ENCODE results near the gene SLC41A3. TPM values are rescaled to one million over a fixed set of nuclear protein-coding genes. Genes with fewer than 3 reads are reported as not detected.

SLC41A3 gene
- total and polyA plus RNA-seq, 4 donors = 63.6 to 99.3 (median 85.3) TPM

GRCh38 chr3:126018545-126018944 is 65.4 kb downstream of the SLC41A3 start:
- H3K36me3 ChIP-seq (ENCODE audit: control insufficient read depth, insufficient read depth, low read length) = peaks cover 59% of the 10 kb centered on the region
- H3K27ac ChIP-seq (ENCODE audit: low read depth, low read length) = no peak overlapping the region
- no peaks in the 10 kb centered on the region for H3K9me3 ChIP-seq (ENCODE audit: control insufficient read depth, insufficient read depth, low read length)
- H3K27me3 ChIP-seq (ENCODE audit: control insufficient read depth, insufficient read depth, low read length) = no peaks in the 10 kb centered on the region
- no peak for DNase-seq (ENCODE audit: low read depth in 4 of 6, low spot score in 6 of 6)
- peaks cover 4% of the 10 kb centered on the region for H3K4me1 ChIP-seq (ENCODE audit: control insufficient read depth, insufficient read depth, low read length)
- H3K4me3 ChIP-seq (ENCODE audit: low read depth, low read length) = no peak overlapping the region
- WGBS (ENCODE audit: insufficient coverage) = 50% methylated on average over 1 of the region's 1 CpG

GRCh38 chr3:126017362-126017761 is 66.6 kb downstream of the SLC41A3 start:
- no peak overlapping the region for H3K4me3 ChIP-seq (ENCODE audit: low read depth, low read length)
- peaks cover 4% of the 10 kb centered on the region for H3K4me1 ChIP-seq (ENCODE audit: control insufficient read depth, insufficient read depth, low read length)
- DNase-seq (ENCODE audit: low read depth in 4 of 6, low spot score in 6 of 6) = no peak
- H3K36me3 ChIP-seq (ENCODE audit: control insufficient read depth, insufficient read depth, low read length) = peaks cover 59% of the 10 kb centered on the region
- no peaks in the 10 kb centered on the region for H3K9me3 ChIP-seq (ENCODE audit: control insufficient read depth, insufficient read depth, low read length)
- no peak overlapping the region for H3K27ac ChIP-seq (ENCODE audit: low read depth, low read length)
- 91% methylated on average over 9 of the region's 9 CpGs for WGBS (ENCODE audit: insufficient coverage)
- no peaks in the 10 kb centered on the region for H3K27me3 ChIP-seq (ENCODE audit: control insufficient read depth, insufficient read depth, low read length)

DNA sequence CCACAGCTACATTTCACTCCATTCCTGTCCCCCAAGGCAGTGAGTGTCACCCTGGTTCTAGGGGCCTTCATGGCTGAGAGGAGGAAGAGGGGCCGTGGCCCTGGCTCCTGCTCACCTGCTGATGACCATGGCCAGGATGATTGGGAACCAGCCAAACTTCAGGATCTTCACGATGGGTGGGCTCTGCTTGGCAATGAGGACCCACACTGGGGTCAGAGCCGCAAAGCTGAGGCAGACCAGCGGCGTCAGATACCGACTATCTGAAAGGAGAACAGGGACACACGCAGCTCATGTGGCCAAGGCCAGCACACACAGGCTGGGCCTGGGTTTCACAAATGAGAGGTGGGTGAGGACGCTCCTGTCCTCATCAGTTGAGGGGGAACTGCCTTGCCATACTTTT is 67.3 kb downstream of the SLC41A3 start:
- Histone ChIP-seq H3K27ac (ENCODE audit: low read depth, low read length) (no peak overlapping the region), H3K4me3 (ENCODE audit: low read depth, low read length) (no peak overlapping the region), H3K4me1 (ENCODE audit: control insufficient read depth, insufficient read depth, low read length) (peaks cover 4% of the 10 kb centered on the region), H3K9me3 (ENCODE audit: control insufficient read depth, insufficient read depth, low read length) (no peaks in the 10 kb centered on the region), H3K27me3 (ENCODE audit: control insufficient read depth, insufficient read depth, low read length) (no peaks in the 10 kb centered on the region), H3K36me3 (ENCODE audit: control insufficient read depth, insufficient read depth, low read length) (peaks cover 63% of the 10 kb centered on the region)
- WGBS (ENCODE audit: insufficient coverage) = 94% methylated on average over 8 of the region's 8 CpGs
- no peak for DNase-seq (ENCODE audit: low read depth in 4 of 6, low spot score in 6 of 6)

DNA sequence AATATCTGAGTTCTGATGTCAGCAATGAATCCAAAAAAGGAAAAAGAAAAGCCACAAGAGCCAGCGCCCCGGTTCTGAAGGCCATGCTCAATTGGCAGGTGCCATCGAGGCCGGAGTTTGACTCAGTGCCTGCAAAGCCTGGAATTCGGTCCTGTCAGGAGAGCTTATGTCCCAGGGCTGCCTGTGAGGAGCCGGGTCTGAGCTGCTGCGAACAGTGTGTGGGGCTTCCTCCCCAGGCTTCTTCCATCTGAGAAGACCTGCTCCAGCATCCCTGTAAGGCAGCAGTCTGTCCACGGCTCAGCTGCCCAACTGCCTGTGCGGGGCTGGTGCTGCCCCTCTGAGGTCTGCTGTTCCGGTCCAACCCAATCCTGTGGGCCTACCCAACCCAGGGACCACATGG is 68.8 kb downstream of the SLC41A3 start:
- H3K9me3 ChIP-seq (ENCODE audit: control insufficient read depth, insufficient read depth, low read length) = no peaks in the 10 kb centered on the region
- 89% methylated on average over 10 of the region's 10 CpGs for WGBS (ENCODE audit: insufficient coverage)

GRCh38 chr3:126014252-126014651 is 69.7 kb downstream of the SLC41A3 start:
- DNase-seq (ENCODE audit: low read depth in 4 of 6, low spot score in 6 of 6) = no peak
- H3K27me3 ChIP-seq (ENCODE audit: control insufficient read depth, insufficient read depth, low read length) = no peaks in the 10 kb centered on the region
- no peak overlapping the region for H3K27ac ChIP-seq (ENCODE audit: low read depth, low read length)
- H3K36me3 ChIP-seq (ENCODE audit: control insufficient read depth, insufficient read depth, low read length) = peaks cover 64% of the 10 kb centered on the region
- no peak overlapping the region for H3K4me3 ChIP-seq (ENCODE audit: low read depth, low read length)
- no peaks in the 10 kb centered on the region for H3K9me3 ChIP-seq (ENCODE audit: control insufficient read depth, insufficient read depth, low read length)
- peaks cover 4% of the 10 kb centered on the region for H3K4me1 ChIP-seq (ENCODE audit: control insufficient read depth, insufficient read depth, low read length)
- 69% methylated on average over 4 of the region's 4 CpGs for WGBS (ENCODE audit: insufficient coverage)

More for the DNA sequence above, 68.8 kb downstream of the SLC41A3 start:
- Histone ChIP-seq H3K27me3 (ENCODE audit: control insufficient read depth, insufficient read depth, low read length) (no peaks in the 10 kb centered on the region), H3K4me1 (ENCODE audit: control insufficient read depth, insufficient read depth, low read length) (peaks cover 4% of the 10 kb centered on the region), H3K36me3 (ENCODE audit: control insufficient read depth, insufficient read depth, low read length) (peaks cover 67% of the 10 kb centered on the region), H3K27ac (ENCODE audit: low read depth, low read length) (no peak overlapping the region), H3K4me3 (ENCODE audit: low read depth, low read length) (no peak overlapping the region)
- no peak for DNase-seq (ENCODE audit: low read depth in 4 of 6, low spot score in 6 of 6)

DNA sequence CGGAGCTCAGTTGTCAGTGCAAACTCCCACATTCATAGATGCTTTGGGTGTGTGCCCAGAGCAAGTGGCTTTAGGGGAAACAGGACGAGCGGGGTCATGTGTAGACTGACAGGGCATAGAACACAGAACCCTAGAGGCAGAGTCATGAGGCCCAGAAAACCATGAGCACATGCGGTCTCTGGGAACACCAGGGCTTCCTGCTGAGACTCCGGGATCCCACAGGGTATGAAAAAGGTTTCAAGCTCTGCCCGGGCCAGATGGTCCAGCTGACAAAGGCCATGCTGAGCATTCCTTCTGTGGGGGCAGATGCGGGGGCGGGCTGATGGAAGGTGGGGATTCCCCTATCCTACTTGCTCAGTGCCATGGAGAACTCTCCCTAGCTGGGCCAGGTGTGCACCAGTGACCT is 70.2 kb downstream of the SLC41A3 start:
- no peak for DNase-seq (ENCODE audit: low read depth in 4 of 6, low spot score in 6 of 6)
- H3K9me3 ChIP-seq (ENCODE audit: control insufficient read depth, insufficient read depth, low read length) = no peaks in the 10 kb centered on the region
- peaks cover 4% of the 10 kb centered on the region for H3K4me1 ChIP-seq (ENCODE audit: control insufficient read depth, insufficient read depth, low read length)
- peaks cover 66% of the 10 kb centered on the region for H3K36me3 ChIP-seq (ENCODE audit: control insufficient read depth, insufficient read depth, low read length)
- WGBS (ENCODE audit: insufficient coverage) = 69% methylated on average over 6 of the region's 8 CpGs
- H3K27ac ChIP-seq (ENCODE audit: low read depth, low read length) = no peak overlapping the region
- no peaks in the 10 kb centered on the region for H3K27me3 ChIP-seq (ENCODE audit: control insufficient read depth, insufficient read depth, low read length)
- H3K4me3 ChIP-seq (ENCODE audit: low read depth, low read length) = no peak overlapping the region

GRCh38 chr3:126009181-126009580 is 74.7 kb downstream of the SLC41A3 start:
- H3K27ac ChIP-seq (ENCODE audit: low read depth, low read length) = no peak overlapping the region
- H3K9me3 ChIP-seq (ENCODE audit: control insufficient read depth, insufficient read depth, low read length) = no peaks in the 10 kb centered on the region
- no peak for DNase-seq (ENCODE audit: low read depth in 4 of 6, low spot score in 6 of 6)
- 88% methylated on average over 3 of the region's 3 CpGs for WGBS (ENCODE audit: insufficient coverage)
- peaks cover 65% of the 10 kb centered on the region for H3K36me3 ChIP-seq (ENCODE audit: control insufficient read depth, insufficient read depth, low read length)
- H3K4me3 ChIP-seq (ENCODE audit: low read depth, low read length) = no peak overlapping the region
- peaks cover 4% of the 10 kb centered on the region for H3K4me1 ChIP-seq (ENCODE audit: control insufficient read depth, insufficient read depth, low read length)
- no peaks in the 10 kb centered on the region for H3K27me3 ChIP-seq (ENCODE audit: control insufficient read depth, insufficient read depth, low read length)

- Histone ChIP-seq H3K9me3 (ENCODE audit: control insufficient read depth, insufficient read depth, low read length) (no peaks in the 10 kb centered on the region), H3K27ac (ENCODE audit: low read depth, low read length) (no peak overlapping the region), H3K36me3 (ENCODE audit: control insufficient read depth, insufficient read depth, low read length) (peaks cover 64% of the 10 kb centered on the region), H3K27me3 (ENCODE audit: control insufficient read depth, insufficient read depth, low read length) (no peaks in the 10 kb centered on the region), H3K4me1 (ENCODE audit: control insufficient read depth, insufficient read depth, low read length) (no peaks in the 10 kb centered on the region), H3K4me3 (ENCODE audit: low read depth, low read length) (no peak overlapping the region)
- no peak for DNase-seq (ENCODE audit: low read depth in 4 of 6, low spot score in 6 of 6)
- 92% methylated on average over 3 of the region's 3 CpGs for WGBS (ENCODE audit: insufficient coverage)
Measured at GRCh38 chr3:126008219-126008618, 75.7 kb downstream of the SLC41A3 start.

GRCh38 chr3:126005951-126006350 is 78.0 kb downstream of the SLC41A3 start:
- WGBS (ENCODE audit: insufficient coverage) = no CpG with 5 or more reads among the region's 3 CpGs
- Histone ChIP-seq H3K4me3 (ENCODE audit: low read depth, low read length) (no peak overlapping the region), H3K9me3 (ENCODE audit: control insufficient read depth, insufficient read depth, low read length) (no peaks in the 10 kb centered on the region), H3K36me3 (ENCODE audit: control insufficient read depth, insufficient read depth, low read length) (peaks cover 49% of the 10 kb centered on the region), H3K27ac (ENCODE audit: low read depth, low read length) (no peak overlapping the region), H3K27me3 (ENCODE audit: control insufficient read depth, insufficient read depth, low read length) (no peaks in the 10 kb centered on the region), H3K4me1 (ENCODE audit: control insufficient read depth, insufficient read depth, low read length) (no peaks in the 10 kb centered on the region)
- DNase-seq (ENCODE audit: low read depth in 4 of 6, low spot score in 6 of 6) = no peak

DNA sequence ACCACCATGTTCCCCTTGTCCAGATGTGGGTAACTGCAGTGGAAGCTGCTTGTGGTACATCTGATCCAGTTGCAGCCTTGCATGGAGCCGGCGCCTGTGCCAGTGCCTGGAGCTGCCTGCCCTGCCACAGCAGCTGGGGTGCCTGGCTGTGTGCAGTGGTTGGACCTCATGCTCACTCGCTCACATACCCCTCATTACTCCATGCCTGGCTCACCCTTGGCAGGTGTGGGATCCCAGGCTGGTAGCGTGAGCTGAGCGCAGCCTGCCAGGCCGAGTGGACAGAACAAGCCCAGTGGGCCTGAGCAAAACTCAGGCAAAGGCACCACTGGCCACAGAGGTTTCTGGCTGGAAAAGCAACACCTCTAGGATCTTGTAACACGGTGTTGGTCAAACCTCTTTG is 79.2 kb downstream of the SLC41A3 start:
- Histone ChIP-seq H3K27ac (ENCODE audit: low read depth, low read length) (no peak overlapping the region), H3K36me3 (ENCODE audit: control insufficient read depth, insufficient read depth, low read length) (peaks cover 42% of the 10 kb centered on the region), H3K9me3 (ENCODE audit: control insufficient read depth, insufficient read depth, low read length) (no peaks in the 10 kb centered on the region), H3K4me1 (ENCODE audit: control insufficient read depth, insufficient read depth, low read length) (no peaks in the 10 kb centered on the region), H3K4me3 (ENCODE audit: low read depth, low read length) (no peak overlapping the region), H3K27me3 (ENCODE audit: control insufficient read depth, insufficient read depth, low read length) (no peaks in the 10 kb centered on the region)
- 97% methylated on average over 7 of the region's 7 CpGs for WGBS (ENCODE audit: insufficient coverage)
- no peak for DNase-seq (ENCODE audit: low read depth in 4 of 6, low spot score in 6 of 6)
